ENCODE measurements around the gene PTPRT. TPM values are rescaled to one million over a fixed set of nuclear protein-coding genes. Genes with fewer than 3 reads are reported as not detected.

The PTPRT gene
- total and polyA plus RNA-seq, 2 of the 13 experiments (the other 11 are each of a cell fraction or from before 2014, with no cell fraction given) = under 0.01 to 0.09 TPM

DNA sequence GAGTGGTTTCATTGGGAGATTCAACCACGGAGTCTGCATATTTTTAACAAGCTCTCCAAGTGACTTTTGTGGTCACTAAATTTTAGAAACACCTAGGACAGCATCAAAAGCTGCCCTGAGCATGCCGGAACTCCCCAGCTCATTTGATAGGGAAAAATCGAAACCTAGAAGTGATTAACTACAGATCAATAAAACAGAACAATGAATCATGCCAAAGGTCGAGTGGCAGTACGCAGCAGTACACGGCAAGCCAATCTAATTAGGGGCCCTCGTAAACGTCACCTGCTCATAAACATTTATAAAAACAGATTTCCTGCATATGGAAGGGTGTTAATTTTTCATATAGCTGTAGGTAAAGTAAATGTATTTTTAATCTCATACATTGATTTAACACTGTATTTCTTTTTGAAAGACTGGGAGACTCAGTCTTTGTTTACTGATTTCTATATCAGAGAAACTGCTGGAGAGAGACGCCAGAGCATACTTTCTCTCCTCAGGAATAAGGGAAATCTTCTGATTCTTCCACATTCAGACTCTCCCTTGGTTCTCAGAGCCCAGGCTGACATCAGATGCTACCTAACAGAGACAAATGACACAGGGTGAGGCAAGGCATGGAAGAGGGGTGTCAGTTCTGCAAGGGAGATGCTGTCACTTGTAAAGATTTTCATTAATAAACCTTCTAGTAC is 232.5 kb downstream of the PTPRT start (continued):
- no peak for TF ChIP-seq TBP (CRISPR knock-in tag; IDR thresholded peaks at IDR 0.05)
- TF ChIP-seq FOXP1 (IDR thresholded peaks at IDR 0.05) = no peak
- TF ChIP-seq FOXP1 (CRISPR knock-in tag; IDR thresholded peaks at IDR 0.05) = peak; percentile 18; the same call in 1 of the 2 replicates
- TF ChIP-seq TRIM24 (CRISPR knock-in tag; IDR thresholded peaks at IDR 0.05) = no peak
- TF ChIP-seq, protein P1, sequence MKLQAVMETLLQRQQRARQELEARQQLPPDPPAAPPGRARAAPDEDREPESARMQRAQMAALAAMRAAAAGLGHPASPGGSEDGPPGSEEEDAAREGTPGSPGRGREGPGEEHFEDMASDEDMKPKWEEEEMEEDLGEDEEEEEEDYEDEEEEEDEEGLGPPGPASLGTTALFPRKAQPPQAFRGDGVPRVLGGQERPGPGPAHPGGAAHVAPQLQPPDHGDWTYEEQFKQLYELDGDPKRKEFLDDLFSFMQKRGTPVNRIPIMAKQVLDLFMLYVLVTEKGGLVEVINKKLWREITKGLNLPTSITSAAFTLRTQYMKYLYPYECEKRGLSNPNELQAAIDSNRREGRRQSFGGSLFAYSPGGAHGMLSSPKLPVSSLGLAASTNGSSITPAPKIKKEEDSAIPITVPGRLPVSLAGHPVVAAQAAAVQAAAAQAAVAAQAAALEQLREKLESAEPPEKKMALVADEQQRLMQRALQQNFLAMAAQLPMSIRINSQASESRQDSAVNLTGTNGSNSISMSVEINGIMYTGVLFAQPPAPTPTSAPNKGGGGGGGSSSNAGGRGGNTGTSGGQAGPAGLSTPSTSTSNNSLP (IDR thresholded peaks at IDR 0.05; ENCODE audit: low read depth, low read length) = peak; percentile 78
- no peak for TF ChIP-seq ZZZ3 (CRISPR knock-in tag; IDR thresholded peaks at IDR 0.05; ENCODE audit: borderline replicate concordance)
- TF ChIP-seq KAT2B (IDR thresholded peaks at IDR 0.05; ENCODE audit: borderline replicate concordance, low read depth, low read length) = peak; percentile 94
- TF ChIP-seq EZH2 (conservative IDR thresholded peaks at IDR 0.05; ENCODE audit: low read depth, low read length) = no peak
- no peak for TF ChIP-seq TAF15 (IDR thresholded peaks at IDR 0.05; ENCODE audit: low read depth, low read length, poor library complexity, severe bottlenecking)
- TF ChIP-seq ZNF552 (CRISPR knock-in tag; IDR thresholded peaks at IDR 0.05; ENCODE audit: borderline replicate concordance) = 0 out of 2 replicates have a peak, but pooled peaks have one; percentile 6
- TF ChIP-seq, protein P2, sequence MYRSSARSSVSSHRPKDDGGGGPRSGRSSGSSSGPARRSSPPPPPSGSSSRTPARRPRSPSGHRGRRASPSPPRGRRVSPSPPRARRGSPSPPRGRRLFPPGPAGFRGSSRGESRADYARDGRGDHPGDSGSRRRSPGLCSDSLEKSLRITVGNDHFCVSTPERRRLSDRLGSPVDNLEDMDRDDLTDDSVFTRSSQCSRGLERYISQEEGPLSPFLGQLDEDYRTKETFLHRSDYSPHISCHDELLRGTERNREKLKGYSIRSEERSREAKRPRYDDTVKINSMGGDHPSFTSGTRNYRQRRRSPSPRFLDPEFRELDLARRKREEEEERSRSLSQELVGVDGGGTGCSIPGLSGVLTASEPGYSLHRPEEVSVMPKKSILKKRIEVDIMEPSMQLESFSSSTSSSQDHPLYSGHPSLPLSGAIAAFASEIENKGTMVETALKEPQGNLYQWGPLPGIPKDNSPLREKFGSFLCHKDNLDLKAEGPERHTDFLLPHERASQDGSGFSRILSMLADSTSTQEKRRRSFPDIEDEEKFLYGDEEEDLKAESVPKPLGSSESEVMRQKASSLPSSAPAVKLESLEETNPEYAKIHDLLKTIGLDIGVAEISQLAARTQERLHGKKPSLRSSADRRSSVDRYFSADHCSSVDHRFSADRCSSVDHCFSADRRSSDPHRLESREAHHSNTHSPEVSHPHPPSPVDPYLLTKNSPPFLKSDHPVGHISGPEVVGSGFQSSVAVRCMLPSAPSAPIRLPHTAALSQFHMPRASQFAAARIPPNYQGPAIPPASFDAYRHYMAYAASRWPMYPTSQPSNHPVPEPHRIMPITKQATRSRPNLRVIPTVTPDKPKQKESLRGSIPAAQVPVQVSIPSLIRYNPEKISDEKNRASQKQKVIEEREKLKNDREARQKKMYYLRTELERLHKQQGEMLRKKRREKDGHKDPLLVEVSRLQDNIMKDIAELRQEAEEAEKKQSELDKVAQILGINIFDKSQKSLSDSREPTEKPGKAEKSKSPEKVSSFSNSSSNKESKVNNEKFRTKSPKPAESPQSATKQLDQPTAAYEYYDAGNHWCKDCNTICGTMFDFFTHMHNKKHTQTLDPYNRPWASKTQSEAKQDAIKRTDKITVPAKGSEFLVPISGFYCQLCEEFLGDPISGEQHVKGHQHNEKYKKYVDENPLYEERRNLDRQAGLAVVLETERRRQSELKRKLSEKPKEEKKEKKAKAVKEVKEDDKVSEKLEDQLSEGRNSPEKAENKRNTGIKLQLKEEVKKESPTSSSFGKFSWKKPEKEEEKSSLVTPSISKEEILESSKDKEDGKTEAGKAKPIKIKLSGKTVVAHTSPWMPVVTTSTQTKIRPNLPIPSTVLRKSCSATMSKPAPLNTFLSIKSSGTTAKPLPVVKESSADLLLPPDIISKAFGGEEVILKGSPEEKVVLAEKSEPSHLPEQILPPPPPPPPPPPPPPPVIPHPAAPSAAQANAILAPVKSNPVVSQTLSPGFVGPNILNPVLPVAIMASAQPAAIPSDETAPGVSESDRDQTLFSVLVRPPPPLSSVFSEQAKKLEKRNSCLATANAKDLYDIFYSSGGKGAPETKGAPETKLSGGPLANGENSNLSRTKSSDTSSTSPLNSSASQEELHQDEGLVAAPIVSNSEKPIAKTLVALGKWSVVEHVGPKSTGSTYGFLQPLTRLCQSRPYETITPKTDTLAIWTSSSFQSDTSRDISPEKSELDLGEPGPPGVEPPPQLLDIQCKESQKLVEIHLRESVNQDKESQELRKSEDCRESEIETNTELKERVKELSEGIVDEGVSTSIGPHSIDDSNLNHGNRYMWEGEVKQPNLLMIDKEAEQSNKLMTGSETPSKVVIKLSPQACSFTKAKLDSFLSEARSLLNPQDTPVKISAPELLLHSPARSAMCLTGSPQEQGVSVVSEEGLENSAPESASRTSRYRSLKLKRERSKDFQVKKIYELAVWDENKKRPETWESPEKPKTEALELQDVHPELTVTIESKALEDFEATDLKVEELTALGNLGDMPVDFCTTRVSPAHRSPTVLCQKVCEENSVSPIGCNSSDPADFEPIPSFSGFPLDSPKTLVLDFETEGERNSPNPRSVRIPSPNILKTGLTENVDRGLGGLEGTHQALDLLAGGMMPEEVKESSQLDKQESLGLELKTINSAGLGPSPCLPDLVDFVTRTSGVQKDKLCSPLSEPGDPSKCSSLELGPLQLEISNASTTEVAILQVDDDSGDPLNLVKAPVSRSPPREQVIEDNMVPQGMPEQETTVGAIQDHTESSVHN (CRISPR knock-in tag; IDR thresholded peaks at IDR 0.05) = no peak
- TF ChIP-seq ZNF589 (CRISPR knock-in tag; conservative IDR thresholded peaks at IDR 0.05) = no peak
- no peak for TF ChIP-seq HNRNPK (IDR thresholded peaks at IDR 0.05; ENCODE audit: low read depth, low read length, poor library complexity, severe bottlenecking)
- TF ChIP-seq HOXA5 (CRISPR knock-in tag; IDR thresholded peaks at IDR 0.05) = no peak
- 0 out of 2 replicates have a peak, but pooled peaks have one; percentile 30 for TF ChIP-seq HNF4G (IDR thresholded peaks at IDR 0.05; ENCODE audit: borderline replicate concordance, low read depth, low read length)
- no peak for TF ChIP-seq HNF4G (CRISPR knock-in tag; IDR thresholded peaks at IDR 0.05; ENCODE audit: borderline replicate concordance, low read depth)
- TF ChIP-seq, protein P3, sequence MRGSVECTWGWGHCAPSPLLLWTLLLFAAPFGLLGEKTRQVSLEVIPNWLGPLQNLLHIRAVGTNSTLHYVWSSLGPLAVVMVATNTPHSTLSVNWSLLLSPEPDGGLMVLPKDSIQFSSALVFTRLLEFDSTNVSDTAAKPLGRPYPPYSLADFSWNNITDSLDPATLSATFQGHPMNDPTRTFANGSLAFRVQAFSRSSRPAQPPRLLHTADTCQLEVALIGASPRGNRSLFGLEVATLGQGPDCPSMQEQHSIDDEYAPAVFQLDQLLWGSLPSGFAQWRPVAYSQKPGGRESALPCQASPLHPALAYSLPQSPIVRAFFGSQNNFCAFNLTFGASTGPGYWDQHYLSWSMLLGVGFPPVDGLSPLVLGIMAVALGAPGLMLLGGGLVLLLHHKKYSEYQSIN (CRISPR knock-in tag; IDR thresholded peaks at IDR 0.05; ENCODE audit: borderline replicate concordance) = no peak
